Pulmonary artery endothelial cell (primary cell): ENCODE measurements around the gene DBF4B. TPM values are rescaled to one million over a fixed set of nuclear protein-coding genes. Genes with fewer than 3 reads are reported as not detected.
"Not testable (repeated sequence)": the region's sequence is repeated elsewhere in the genome, so short reads cannot be mapped to it uniquely, and the experiment has no call there.

Source experiments
- DNase-seq: peaks from one replicate; pipeline ENCODE4 v3.0.0-alpha.2; 2011; ENCODE audit warnings: low read depth, low spot score
- total RNA-seq: library from RNA; depleted of rRNA; stranded (reverse); fragments of >200 nt; gene quantifications from 2 replicates; pipeline ENCODE4 v1.2.3, GENCODE V29; 2014

DBF4B gene
- total RNA-seq, 1 donor from 2014 or later: 4.6 TPM

GRCh38 chr17:44733753-44734152 lies 25.3 kb downstream of the DBF4B start:
- DNase-seq: no peak

GRCh38 chr17:44734272-44734671 lies 25.8 kb downstream of the DBF4B start:
- DNase-seq: no peak

GRCh38 chr17:44736551-44737240 lies 28.2 kb downstream of the DBF4B start:
- DNase-seq: no peak

GRCh38 chr17:44738214-44738906 lies 29.9 kb downstream of the DBF4B start:
- no peak for DNase-seq

- DNase-seq: no peak
Measured at GRCh38 chr17:44741316-44741715, 32.9 kb downstream of the DBF4B start.

GRCh38 chr17:44745301-44745700 lies 36.8 kb downstream of the DBF4B start:
- no peak for DNase-seq

GRCh38 chr17:44745738-44746137 lies 37.3 kb downstream of the DBF4B start:
- DNase-seq: not testable (repeated sequence)

GRCh38 chr17:44747566-44747965 lies 39.1 kb downstream of the DBF4B start:
- DNase-seq: no peak

GRCh38 chr17:44749076-44749979 lies 40.9 kb downstream of the DBF4B start:
- DNase-seq: no peak

- no peak for DNase-seq
Measured at GRCh38 chr17:44749980-44750318, 41.5 kb downstream of the DBF4B start.

GRCh38 chr17:44751331-44751730 lies 42.9 kb downstream of the DBF4B start:
- DNase-seq: no peak

- DNase-seq: no peak
Measured at GRCh38 chr17:44751806-44752205, 43.3 kb downstream of the DBF4B start.

GRCh38 chr17:44752953-44753861 lies 44.7 kb downstream of the DBF4B start:
- DNase-seq: no peak

- DNase-seq: no peak
Measured at GRCh38 chr17:44754276-44754675, 45.8 kb downstream of the DBF4B start.

- DNase-seq: not testable (repeated sequence)
Measured at GRCh38 chr17:44755180-44755579, 46.7 kb downstream of the DBF4B start.

- no peak for DNase-seq
Measured at GRCh38 chr17:44757045-44757917, 48.8 kb downstream of the DBF4B start.

- DNase-seq: no peak
Measured at GRCh38 chr17:44757918-44758413, 49.5 kb downstream of the DBF4B start.

- DNase-seq: no peak
Measured at GRCh38 chr17:44758414-44759085, 50.1 kb downstream of the DBF4B start, which contains the start of gene ADAM11. Gene ADAM11, plus strand, starts transcription at chr17:44758988. Its CDS starts 212 bp downstream, at chr17:44759200.
